AG09319 (cell line): ENCODE measurements around the gene ATP6V1F.

Experiments
- DNase-seq: peaks from one replicate; pipeline ENCODE4 v3.0.0-alpha.2; 2010; ENCODE audit warnings: low read depth; ENCODE audit errors: extremely low read depth
- CTCF ChIP-seq: IDR thresholded peaks from 2 replicates; pipeline ENCODE4 v1.5.1; 2011; ENCODE audit warnings: low read depth, mild to moderate bottlenecking, inconsistent platforms, low read length, moderate library complexity

Gene ATP6V1F

GRCh38 chr7:128892521-128893250 lies 30.0 kb downstream of the ATP6V1F start:
- DNase-seq = no peak
- no peak for TF ChIP-seq CTCF

- DNase-seq = no peak
- TF ChIP-seq CTCF = no peak
These were observed 30.8 kb downstream of the ATP6V1F start for GRCh38 chr7:128893251-128894100.

GRCh38 chr7:128894101-128894440 lies 31.4 kb downstream of the ATP6V1F start:
- DNase-seq = no peak
- TF ChIP-seq CTCF = no peak

- no peak for TF ChIP-seq CTCF
- DNase-seq = no peak
These were observed 32.7 kb downstream of the ATP6V1F start for GRCh38 chr7:128895320-128895719.

- no peak for TF ChIP-seq CTCF
- DNase-seq = no peak
These were observed 36.7 kb downstream of the ATP6V1F start for GRCh38 chr7:128899392-128899791.

GRCh38 chr7:128900237-128900636 lies 37.6 kb downstream of the ATP6V1F start:
- no peak for DNase-seq
- TF ChIP-seq CTCF = no peak
